Measurements from ENCODE around the gene PIP4P1. TPM values are rescaled to one million over a fixed set of nuclear protein-coding genes. Genes with fewer than 3 reads are reported as not detected.

Gene PIP4P1
- polyA plus RNA-seq, 2 of the 4 experiments (the other 2 are of a cell fraction): 30.4 to 35.8 TPM

DNA sequence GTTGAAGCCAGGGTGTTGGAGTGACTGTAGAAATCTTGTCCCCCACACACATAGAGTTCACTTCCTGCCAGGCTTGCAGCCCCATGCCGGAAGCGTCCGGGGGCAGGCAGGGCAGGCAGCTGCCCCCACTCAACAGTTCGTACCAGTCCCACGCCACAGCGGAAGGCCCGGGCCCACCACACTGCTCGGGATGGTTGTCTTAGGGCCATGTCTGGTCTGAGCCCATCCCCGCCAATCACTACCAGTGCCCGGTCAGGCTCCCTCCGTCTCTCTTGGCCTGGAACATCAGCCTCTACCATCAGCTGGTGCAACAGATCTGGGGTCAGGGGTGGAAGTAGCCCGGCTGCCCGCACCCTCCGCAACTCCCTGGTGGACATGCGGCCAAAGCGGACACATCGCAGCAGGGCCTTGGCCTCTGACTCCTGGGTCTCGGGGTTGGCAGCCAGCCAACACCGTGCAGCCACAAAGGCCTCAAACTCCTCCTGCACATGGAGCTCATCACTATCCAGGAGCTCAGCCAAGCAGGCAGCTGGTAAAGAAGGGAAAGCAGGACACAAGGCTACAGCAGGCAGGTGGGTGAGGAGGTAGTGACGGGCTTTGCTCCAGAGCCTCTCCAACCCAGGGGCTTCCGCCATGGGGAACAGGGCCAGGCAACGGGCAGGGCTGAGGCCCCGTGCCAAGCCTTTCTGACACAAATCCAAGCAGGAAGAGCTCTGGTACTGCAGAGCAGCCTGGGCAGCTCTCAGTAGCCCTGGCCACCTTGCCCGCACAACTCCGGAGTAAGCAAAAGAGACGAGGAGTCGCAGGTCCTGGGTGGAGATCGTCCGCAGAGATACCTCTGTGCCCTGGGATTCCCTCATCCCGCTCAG, 31.2 kb downstream of the PIP4P1 start (continued):
- TF ChIP-seq, protein P1, sequence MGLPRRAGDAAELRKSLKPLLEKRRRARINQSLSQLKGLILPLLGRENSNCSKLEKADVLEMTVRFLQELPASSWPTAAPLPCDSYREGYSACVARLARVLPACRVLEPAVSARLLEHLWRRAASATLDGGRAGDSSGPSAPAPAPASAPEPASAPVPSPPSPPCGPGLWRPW (IDR thresholded peaks at IDR 0.05): no peak
- TF ChIP-seq, protein P2, sequence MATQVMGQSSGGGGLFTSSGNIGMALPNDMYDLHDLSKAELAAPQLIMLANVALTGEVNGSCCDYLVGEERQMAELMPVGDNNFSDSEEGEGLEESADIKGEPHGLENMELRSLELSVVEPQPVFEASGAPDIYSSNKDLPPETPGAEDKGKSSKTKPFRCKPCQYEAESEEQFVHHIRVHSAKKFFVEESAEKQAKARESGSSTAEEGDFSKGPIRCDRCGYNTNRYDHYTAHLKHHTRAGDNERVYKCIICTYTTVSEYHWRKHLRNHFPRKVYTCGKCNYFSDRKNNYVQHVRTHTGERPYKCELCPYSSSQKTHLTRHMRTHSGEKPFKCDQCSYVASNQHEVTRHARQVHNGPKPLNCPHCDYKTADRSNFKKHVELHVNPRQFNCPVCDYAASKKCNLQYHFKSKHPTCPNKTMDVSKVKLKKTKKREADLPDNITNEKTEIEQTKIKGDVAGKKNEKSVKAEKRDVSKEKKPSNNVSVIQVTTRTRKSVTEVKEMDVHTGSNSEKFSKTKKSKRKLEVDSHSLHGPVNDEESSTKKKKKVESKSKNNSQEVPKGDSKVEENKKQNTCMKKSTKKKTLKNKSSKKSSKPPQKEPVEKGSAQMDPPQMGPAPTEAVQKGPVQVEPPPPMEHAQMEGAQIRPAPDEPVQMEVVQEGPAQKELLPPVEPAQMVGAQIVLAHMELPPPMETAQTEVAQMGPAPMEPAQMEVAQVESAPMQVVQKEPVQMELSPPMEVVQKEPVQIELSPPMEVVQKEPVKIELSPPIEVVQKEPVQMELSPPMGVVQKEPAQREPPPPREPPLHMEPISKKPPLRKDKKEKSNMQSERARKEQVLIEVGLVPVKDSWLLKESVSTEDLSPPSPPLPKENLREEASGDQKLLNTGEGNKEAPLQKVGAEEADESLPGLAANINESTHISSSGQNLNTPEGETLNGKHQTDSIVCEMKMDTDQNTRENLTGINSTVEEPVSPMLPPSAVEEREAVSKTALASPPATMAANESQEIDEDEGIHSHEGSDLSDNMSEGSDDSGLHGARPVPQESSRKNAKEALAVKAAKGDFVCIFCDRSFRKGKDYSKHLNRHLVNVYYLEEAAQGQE (IDR thresholded peaks at IDR 0.05): no peak
- TF ChIP-seq CBX2 (IDR thresholded peaks at IDR 0.05; ENCODE audit: borderline replicate concordance, low read depth) (no peak), HDAC2 (IDR thresholded peaks at IDR 0.05) (no peak), NR3C1 (IDR thresholded peaks at IDR 0.05) (no peak)

DNA sequence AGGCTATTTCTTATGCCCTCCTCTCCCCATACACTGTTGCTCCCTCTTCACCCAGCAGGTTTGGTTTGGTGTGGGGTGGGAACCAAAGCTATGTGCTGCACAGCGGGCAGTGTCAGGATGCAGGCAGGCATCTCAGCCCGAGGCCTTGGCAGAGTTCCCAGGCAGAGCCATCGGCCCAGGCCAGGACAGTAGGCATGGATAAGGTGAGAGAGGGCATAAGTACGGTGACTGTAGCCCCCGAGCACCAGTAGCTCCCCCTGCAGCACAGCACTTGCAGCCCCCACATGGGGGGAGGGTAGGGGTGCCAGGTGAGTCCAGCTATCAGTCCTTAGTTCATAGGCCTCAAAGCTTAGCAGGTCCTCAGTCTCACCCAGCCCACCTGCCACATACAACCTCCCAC, 32.4 kb downstream of the PIP4P1 start:
- no peak for DNase-seq (ENCODE audit: low read depth in 1 of 2, low spot score in 1 of 2)
- no peak for FAIRE-seq
- no peak overlapping the region for H3K27ac ChIP-seq
- no peak for ATAC-seq
- TF ChIP-seq HOXA7 (CRISPR knock-in tag; IDR thresholded peaks at IDR 0.05) (no peak), RAD21 (conservative IDR thresholded peaks at IDR 0.05 in 1 of 2, IDR thresholded peaks at IDR 0.05 in 1 of 2) (no peak), TFCP2L1 (CRISPR knock-in tag; IDR thresholded peaks at IDR 0.05) (no peak), NFE2L2 (conservative IDR thresholded peaks at IDR 0.05; ENCODE audit: low read length) (no peak), PHF8 (IDR thresholded peaks at IDR 0.05; ENCODE audit: borderline replicate concordance, low read depth) (no peak), HDAC2 (IDR thresholded peaks at IDR 0.05) (no peak), RNF2 (IDR thresholded peaks at IDR 0.05; ENCODE audit: borderline replicate concordance, low read depth) (no peak), FOXS1 (CRISPR knock-in tag; IDR thresholded peaks at IDR 0.05) (no peak), CEBPB (IDR thresholded peaks at IDR 0.05) (no peak), CHD2 (IDR thresholded peaks at IDR 0.05; ENCODE audit: low read length, partially characterized antibody) (no peak), EHF (CRISPR knock-in tag; IDR thresholded peaks at IDR 0.05) (no peak), CBX8 (IDR thresholded peaks at IDR 0.05) (no peak), FOSB (CRISPR knock-in tag; IDR thresholded peaks at IDR 0.05) (no peak), SMC3 (IDR thresholded peaks at IDR 0.05) (no peak)
- TF ChIP-seq, protein P3, sequence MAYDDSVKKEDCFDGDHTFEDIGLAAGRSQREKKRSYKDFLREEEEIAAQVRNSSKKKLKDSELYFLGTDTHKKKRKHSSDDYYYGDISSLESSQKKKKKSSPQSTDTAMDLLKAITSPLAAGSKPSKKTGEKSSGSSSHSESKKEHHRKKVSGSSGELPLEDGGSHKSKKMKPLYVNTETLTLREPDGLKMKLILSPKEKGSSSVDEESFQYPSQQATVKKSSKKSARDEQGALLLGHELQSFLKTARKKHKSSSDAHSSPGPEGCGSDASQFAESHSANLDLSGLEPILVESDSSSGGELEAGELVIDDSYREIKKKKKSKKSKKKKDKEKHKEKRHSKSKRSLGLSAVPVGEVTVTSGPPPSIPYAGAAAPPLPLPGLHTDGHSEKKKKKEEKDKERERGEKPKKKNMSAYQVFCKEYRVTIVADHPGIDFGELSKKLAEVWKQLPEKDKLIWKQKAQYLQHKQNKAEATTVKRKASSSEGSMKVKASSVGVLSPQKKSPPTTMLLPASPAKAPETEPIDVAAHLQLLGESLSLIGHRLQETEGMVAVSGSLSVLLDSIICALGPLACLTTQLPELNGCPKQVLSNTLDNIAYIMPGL (CRISPR knock-in tag; IDR thresholded peaks at IDR 0.05; ENCODE audit: borderline replicate concordance): no peak
- TF ChIP-seq, protein P4, sequence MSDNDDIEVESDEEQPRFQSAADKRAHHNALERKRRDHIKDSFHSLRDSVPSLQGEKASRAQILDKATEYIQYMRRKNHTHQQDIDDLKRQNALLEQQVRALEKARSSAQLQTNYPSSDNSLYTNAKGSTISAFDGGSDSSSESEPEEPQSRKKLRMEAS (IDR thresholded peaks at IDR 0.05): no peak
- ChIA-PET POLR2A (interaction anchor here (1.0 kb wide), 1 partner anchor 33 kb away, joined by 3 read pairs; the partner anchor contains the start of gene PIP4P1), CTCF (interaction anchor here (0.9 to 3.8 kb wide), 2 partner anchors 14 to 17 kb away, joined by 3 to 31 read pairs; partner anchors contain the start of gene TEP1)
- no peaks in the 10 kb centered on the region for H3K4me1 ChIP-seq
- no peak overlapping the region for H3K4me3 ChIP-seq
- no peaks in the 10 kb centered on the region for H3K9me3 ChIP-seq
- H3K4me2 ChIP-seq: no peak overlapping the region
- WGBS (ENCODE audit: missing lambda C conversion rate): 59% methylated on average over 5 of the region's 5 CpGs
